K562 (cell line): ENCODE results near the gene MPDZ. TPM values are rescaled to one million over a fixed set of nuclear protein-coding genes. Genes with fewer than 3 reads are reported as not detected.

ENCODE experiments used
- ATAC-seq: fragments of 200-7000 bp; cut with Tn5 transposase; 3 replicates; pipeline ENCODE4 v1.9.1; 2020; ENCODE audit warnings: moderate library complexity
- BruUV-seq: library from RNA; stranded (reverse); fragments of 400-500 nt; replicated peaks from 2 replicates; lab custom pipeline; 2021; lab: Mats Ljungman, UMichigan
- CTCF ChIA-PET: fragments of 300-600 bp; formaldehyde crosslinking; extraction: SDS; loops from one replicate; lab custom pipeline; 2021; ENCODE audit warnings: low intra/inter-chr PET ratio; lab: Yijun Ruan, JAX
- POLR2A ChIA-PET: fragments of 300-600, 350-650 bp; sonication (Branson Sonifier 250); formaldehyde crosslinking; extraction: SDS; loops from one replicate; lab custom pipeline; 2021; ENCODE audit warnings: antibody characterized with exemption, inconsistent platforms; lab: Yijun Ruan, JAX
- DNase-seq, 4 experiments: peaks; one replicate each; pipeline versions ENCODE4 v3.0.0 to v3.0.0-alpha.2; 2011 to 2018; ENCODE audit warnings: low spot score in 3 of 4, mixed read lengths in 3 of 4; ENCODE audit errors: extremely low read depth in 1 of 4
- FAIRE-seq: peaks from 2 replicates; lab custom pipeline; 2011; peaks lifted over from hg19 to GRCh38; lab: Jason Lieb, UNC
- H2AFZ ChIP-seq: 2 replicates; pipeline ENCODE4 v1.6.0; 2011; ENCODE audit warnings: low read depth, low read length, control low read depth, inconsistent platforms
- H3K27ac ChIP-seq: fragments of 200-600 bp; 3 replicates; pipeline ENCODE4 v1.8.0; 2011; ENCODE audit warnings: low read depth, mild to moderate bottlenecking, control low read depth, inconsistent platforms, low read length, moderate library complexity, mixed read lengths; ENCODE audit errors: extremely low read depth
- H3K27me3 ChIP-seq, 2 experiments: fragments of 300-600 bp in 1 of 2; 2 replicates in 1 of 2; 3 replicates in 1 of 2; pipeline versions ENCODE4 v1.6.0 to v1.8.0; 2011; ENCODE audit warnings: inconsistent platforms in 2 of 2, low read length in 2 of 2, mild to moderate bottlenecking in 1 of 2, mixed read lengths in 1 of 2, moderate library complexity in 1 of 2; ENCODE audit not compliant: control insufficient read depth in 2 of 2, insufficient read depth in 2 of 2
- H3K36me3 ChIP-seq: fragments of 300-600 bp; 3 replicates; pipeline ENCODE4 v1.8.0; 2011; ENCODE audit warnings: mild to moderate bottlenecking, low read length, inconsistent platforms; ENCODE audit not compliant: control insufficient read depth, insufficient read depth
- H3K4me1 ChIP-seq, 2 experiments: fragments of 200-600 bp in 1 of 2; replicated peaks in 1 of 2; 2 replicates in 1 of 2; 3 replicates in 1 of 2; pipeline versions ENCODE4 v1.5.1 to v1.8.0; 2011; ENCODE audit warnings: inconsistent platforms in 2 of 2, low read length in 2 of 2, mild to moderate bottlenecking in 1 of 2, mixed read lengths in 1 of 2, moderate library complexity in 1 of 2; ENCODE audit not compliant: control insufficient read depth in 2 of 2, insufficient read depth in 2 of 2
- H3K4me2 ChIP-seq: 2 replicates; pipeline ENCODE4 v1.6.1; 2011; ENCODE audit warnings: low read length, control low read depth, inconsistent platforms, mixed read lengths; ENCODE audit not compliant: insufficient read depth
- H3K4me3 ChIP-seq: fragments of 200-600 bp; sonication (generic), shearing (Covaris generic); 2 replicates; pipeline ENCODE4 v1.5.1; 2016; ENCODE audit warnings: control low read depth, inconsistent platforms
- H3K79me2 ChIP-seq: fragments of 200-600 bp; 3 replicates; pipeline ENCODE4 v1.8.0; 2011; ENCODE audit warnings: low read length, inconsistent platforms; ENCODE audit not compliant: control insufficient read depth, insufficient read depth
- H3K9ac ChIP-seq, 2 experiments: 2 replicates each; pipeline versions ENCODE4 v1.6.0 to v1.6.1; 2011; ENCODE audit warnings: low read depth in 2 of 2, low read length in 2 of 2, control low read depth in 1 of 2, inconsistent platforms in 1 of 2, mild to moderate bottlenecking in 1 of 2, mixed read lengths in 1 of 2; ENCODE audit not compliant: insufficient read depth in 1 of 2
- H3K9me1 ChIP-seq: one replicate; pipeline ENCODE4 v1.6.0; 2011; ENCODE audit warnings: inconsistent platforms, mild to moderate bottlenecking, low read length, moderate library complexity; ENCODE audit not compliant: control insufficient read depth, insufficient read depth
- H3K9me3 ChIP-seq: replicated peaks from 2 replicates; pipeline ENCODE4 v1.5.1; 2011; ENCODE audit warnings: low read depth, low read length, inconsistent platforms; ENCODE audit not compliant: control insufficient read depth, insufficient read depth
- H4K20me1 ChIP-seq: replicated peaks from 2 replicates; pipeline ENCODE4 v1.6.1; 2011; ENCODE audit warnings: low read length, inconsistent platforms, mixed read lengths; ENCODE audit not compliant: control insufficient read depth, insufficient read depth
- C11orf30 ChIP-seq: fragments of 450-650 bp; IDR thresholded peaks from 2 replicates; pipeline ENCODE4 v1.6.1; 2016; ENCODE audit warnings: low read depth, mild to moderate bottlenecking
- CHCHD3 ChIP-seq: fragments of 250-450 bp; sonication (Bioruptor Pico); IDR thresholded peaks from 2 replicates; pipeline ENCODE4 v2.1.2; 2022; ENCODE audit warnings: mild to moderate bottlenecking
- KDM4B ChIP-seq, 2 experiments: fragments of 450-650 bp in 1 of 2; sonication (generic) in 1 of 2; IDR thresholded peaks; 2 replicates each; pipeline ENCODE4 v1.6.1; 2016 to 2017; ENCODE audit warnings: borderline replicate concordance in 2 of 2, antibody characterized with exemption in 1 of 2, low read depth in 1 of 2, mild to moderate bottlenecking in 1 of 2
- NCOA6 ChIP-seq: fragments of 450-650 bp; IDR thresholded peaks from 2 replicates; pipeline ENCODE4 v1.6.1; 2017; ENCODE audit warnings: mild to moderate bottlenecking
- POLR2B ChIP-seq: fragments of 450-650 bp; IDR thresholded peaks from 2 replicates; pipeline ENCODE4 v1.6.1; 2018; ENCODE audit warnings: low read depth; ENCODE audit not compliant: partially characterized antibody
- SMARCC2 ChIP-seq: fragments of 450-650 bp; IDR thresholded peaks from 2 replicates; pipeline ENCODE4 v1.6.1; 2017; ENCODE audit warnings: antibody characterized with exemption, moderate library complexity, mild to moderate bottlenecking, low read depth
- WGBS: fragments of 100-300 bp; shearing (Covaris generic); methylation state at CpG from one replicate; pipeline ENCODE4 v1.1.6; 2016; ENCODE audit warnings: low coverage, mixed read lengths; ENCODE audit not compliant: insufficient coverage; ENCODE audit errors: missing lambda C conversion rate; 5-methylcytosine and 5-hydroxymethylcytosine counted together
- in situ Hi-C: fragments of 300-500 bp; cut with MboI; formaldehyde crosslinking; loops from 4 replicates; pipeline ENCODE4 v1.15.0; 2018; ENCODE audit warnings: inconsistent platforms, mixed read lengths
- intact Hi-C: fragments of 100-400 bp; cut with micrococcal nuclease; formaldehyde crosslinking; loops from 2 replicates; pipeline ENCODE4 v1.14.2; 2022
- polyA plus RNA-seq, 8 experiments: library from polyadenylated mRNA; depleted of rRNA in 4 of 8; stranded (reverse) in 5 of 8; unstranded in 3 of 8; fragments of >200 nt; fragmentation: Nextera tagmentation in 2 of 8; fragmentation: Illumina TruSeq in 1 of 8; extraction: Ambion mirVana in 2 of 8; extraction: Trizol in 1 of 8; gene quantifications; 2 replicates each; pipeline versions ENCODE4 v1.2.1 to v1.2.3, GENCODE V29; 2011 to 2014; ENCODE audit warnings: inconsistent platforms in 1 of 8, missing spikeins in 1 of 8
- total RNA-seq, 7 experiments: library from RNA; depleted of rRNA in 6 of 7; stranded (reverse); fragments of >200 nt in 6 of 7; fragmentation: Illumina TruSeq in 2 of 7; extraction: Trizol in 2 of 7; gene quantifications; 2 replicates each; pipeline versions ENCODE4 v1.2.1 to v1.2.3, GENCODE V29; 2011 to 2021; ENCODE audit warnings: low replicate concordance in 1 of 7
- TF ChIP-seq, protein P1 (sequence below): fragments of 450-650 bp; IDR thresholded peaks from 2 replicates; pipeline ENCODE4 v1.6.1; 2016; ENCODE audit warnings: mild to moderate bottlenecking, moderate library complexity
- TF ChIP-seq, protein P2 (sequence below): fragments of 250-450 bp; sonication (Bioruptor Pico); IDR thresholded peaks from 2 replicates; pipeline ENCODE4 v1.4.0; 2020; ENCODE audit warnings: mild to moderate bottlenecking, moderate library complexity, borderline replicate concordance

The MPDZ gene
- total and polyA plus RNA-seq, 9 of the 15 experiments (the other 6 are each of a cell fraction or from before 2014, with no cell fraction given), result 3.9 to 13.2 (median 5.7) TPM

DNA sequence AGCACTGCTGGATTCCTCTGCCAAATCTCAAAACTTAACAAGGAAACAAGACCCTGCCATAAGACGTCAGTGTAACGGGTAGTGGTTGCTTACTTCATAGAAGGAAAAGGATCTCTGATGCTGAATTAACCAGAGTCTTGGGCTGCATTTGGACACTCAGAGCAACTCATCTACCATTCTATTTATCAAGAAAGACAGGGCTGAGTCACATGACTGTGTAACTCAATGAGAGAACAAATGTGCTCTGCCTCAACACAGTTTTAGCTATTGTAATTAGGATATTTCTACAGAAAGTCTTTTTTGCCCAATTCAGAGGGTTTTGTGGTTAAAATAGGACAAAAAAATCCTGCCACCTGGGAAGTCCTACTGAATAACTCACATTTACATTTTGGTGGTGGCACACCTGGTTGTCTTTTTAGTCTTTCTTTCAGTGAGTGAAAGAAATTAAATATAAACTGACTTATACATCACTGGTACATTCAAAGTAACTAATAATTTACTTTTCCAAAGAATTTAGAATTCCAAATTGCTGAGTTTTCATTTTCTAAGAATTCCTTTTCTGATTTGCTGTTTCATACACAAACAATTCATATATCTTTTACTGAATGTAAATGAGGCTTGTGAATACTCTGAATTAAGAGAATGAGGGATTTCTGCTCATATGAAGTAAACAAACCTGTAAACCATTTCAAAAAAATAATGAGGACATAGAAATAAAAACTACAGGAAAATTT, 104.4 kb downstream of the MPDZ start:
- intact Hi-C loops (no loop called here), in situ Hi-C loops (no loop called here)
- POLR2A ChIA-PET, result no interaction called here
- H3K4me1 ChIP-seq, result no peaks in the 10 kb centered on the region
- no TSS peak for BruUV-seq
- WGBS, result 86% methylated on average over 2 of the region's 2 CpGs
- no peak overlapping the region for H3K9ac ChIP-seq
- H3K9me3 ChIP-seq, result no peaks in the 10 kb centered on the region
- H3K27ac ChIP-seq, result no peak overlapping the region
- no peaks in the 10 kb centered on the region for H3K36me3 ChIP-seq
- FAIRE-seq (no peak), DNase-seq (no peak), ATAC-seq (no peak)
- CTCF ChIA-PET, result no interaction called here
- H3K9me1 ChIP-seq, result no peaks in the 10 kb centered on the region
- H3K27me3 ChIP-seq, result no peaks in the 10 kb centered on the region
- no peaks in the 10 kb centered on the region for H3K79me2 ChIP-seq
- H3K4me3 ChIP-seq, result no peak overlapping the region
- H4K20me1 ChIP-seq, result no peaks in the 10 kb centered on the region
- no peak overlapping the region for H2AFZ ChIP-seq
- no peak overlapping the region for H3K4me2 ChIP-seq
- TF ChIP-seq SMARCC2, result no peak
- TF ChIP-seq, protein P1, sequence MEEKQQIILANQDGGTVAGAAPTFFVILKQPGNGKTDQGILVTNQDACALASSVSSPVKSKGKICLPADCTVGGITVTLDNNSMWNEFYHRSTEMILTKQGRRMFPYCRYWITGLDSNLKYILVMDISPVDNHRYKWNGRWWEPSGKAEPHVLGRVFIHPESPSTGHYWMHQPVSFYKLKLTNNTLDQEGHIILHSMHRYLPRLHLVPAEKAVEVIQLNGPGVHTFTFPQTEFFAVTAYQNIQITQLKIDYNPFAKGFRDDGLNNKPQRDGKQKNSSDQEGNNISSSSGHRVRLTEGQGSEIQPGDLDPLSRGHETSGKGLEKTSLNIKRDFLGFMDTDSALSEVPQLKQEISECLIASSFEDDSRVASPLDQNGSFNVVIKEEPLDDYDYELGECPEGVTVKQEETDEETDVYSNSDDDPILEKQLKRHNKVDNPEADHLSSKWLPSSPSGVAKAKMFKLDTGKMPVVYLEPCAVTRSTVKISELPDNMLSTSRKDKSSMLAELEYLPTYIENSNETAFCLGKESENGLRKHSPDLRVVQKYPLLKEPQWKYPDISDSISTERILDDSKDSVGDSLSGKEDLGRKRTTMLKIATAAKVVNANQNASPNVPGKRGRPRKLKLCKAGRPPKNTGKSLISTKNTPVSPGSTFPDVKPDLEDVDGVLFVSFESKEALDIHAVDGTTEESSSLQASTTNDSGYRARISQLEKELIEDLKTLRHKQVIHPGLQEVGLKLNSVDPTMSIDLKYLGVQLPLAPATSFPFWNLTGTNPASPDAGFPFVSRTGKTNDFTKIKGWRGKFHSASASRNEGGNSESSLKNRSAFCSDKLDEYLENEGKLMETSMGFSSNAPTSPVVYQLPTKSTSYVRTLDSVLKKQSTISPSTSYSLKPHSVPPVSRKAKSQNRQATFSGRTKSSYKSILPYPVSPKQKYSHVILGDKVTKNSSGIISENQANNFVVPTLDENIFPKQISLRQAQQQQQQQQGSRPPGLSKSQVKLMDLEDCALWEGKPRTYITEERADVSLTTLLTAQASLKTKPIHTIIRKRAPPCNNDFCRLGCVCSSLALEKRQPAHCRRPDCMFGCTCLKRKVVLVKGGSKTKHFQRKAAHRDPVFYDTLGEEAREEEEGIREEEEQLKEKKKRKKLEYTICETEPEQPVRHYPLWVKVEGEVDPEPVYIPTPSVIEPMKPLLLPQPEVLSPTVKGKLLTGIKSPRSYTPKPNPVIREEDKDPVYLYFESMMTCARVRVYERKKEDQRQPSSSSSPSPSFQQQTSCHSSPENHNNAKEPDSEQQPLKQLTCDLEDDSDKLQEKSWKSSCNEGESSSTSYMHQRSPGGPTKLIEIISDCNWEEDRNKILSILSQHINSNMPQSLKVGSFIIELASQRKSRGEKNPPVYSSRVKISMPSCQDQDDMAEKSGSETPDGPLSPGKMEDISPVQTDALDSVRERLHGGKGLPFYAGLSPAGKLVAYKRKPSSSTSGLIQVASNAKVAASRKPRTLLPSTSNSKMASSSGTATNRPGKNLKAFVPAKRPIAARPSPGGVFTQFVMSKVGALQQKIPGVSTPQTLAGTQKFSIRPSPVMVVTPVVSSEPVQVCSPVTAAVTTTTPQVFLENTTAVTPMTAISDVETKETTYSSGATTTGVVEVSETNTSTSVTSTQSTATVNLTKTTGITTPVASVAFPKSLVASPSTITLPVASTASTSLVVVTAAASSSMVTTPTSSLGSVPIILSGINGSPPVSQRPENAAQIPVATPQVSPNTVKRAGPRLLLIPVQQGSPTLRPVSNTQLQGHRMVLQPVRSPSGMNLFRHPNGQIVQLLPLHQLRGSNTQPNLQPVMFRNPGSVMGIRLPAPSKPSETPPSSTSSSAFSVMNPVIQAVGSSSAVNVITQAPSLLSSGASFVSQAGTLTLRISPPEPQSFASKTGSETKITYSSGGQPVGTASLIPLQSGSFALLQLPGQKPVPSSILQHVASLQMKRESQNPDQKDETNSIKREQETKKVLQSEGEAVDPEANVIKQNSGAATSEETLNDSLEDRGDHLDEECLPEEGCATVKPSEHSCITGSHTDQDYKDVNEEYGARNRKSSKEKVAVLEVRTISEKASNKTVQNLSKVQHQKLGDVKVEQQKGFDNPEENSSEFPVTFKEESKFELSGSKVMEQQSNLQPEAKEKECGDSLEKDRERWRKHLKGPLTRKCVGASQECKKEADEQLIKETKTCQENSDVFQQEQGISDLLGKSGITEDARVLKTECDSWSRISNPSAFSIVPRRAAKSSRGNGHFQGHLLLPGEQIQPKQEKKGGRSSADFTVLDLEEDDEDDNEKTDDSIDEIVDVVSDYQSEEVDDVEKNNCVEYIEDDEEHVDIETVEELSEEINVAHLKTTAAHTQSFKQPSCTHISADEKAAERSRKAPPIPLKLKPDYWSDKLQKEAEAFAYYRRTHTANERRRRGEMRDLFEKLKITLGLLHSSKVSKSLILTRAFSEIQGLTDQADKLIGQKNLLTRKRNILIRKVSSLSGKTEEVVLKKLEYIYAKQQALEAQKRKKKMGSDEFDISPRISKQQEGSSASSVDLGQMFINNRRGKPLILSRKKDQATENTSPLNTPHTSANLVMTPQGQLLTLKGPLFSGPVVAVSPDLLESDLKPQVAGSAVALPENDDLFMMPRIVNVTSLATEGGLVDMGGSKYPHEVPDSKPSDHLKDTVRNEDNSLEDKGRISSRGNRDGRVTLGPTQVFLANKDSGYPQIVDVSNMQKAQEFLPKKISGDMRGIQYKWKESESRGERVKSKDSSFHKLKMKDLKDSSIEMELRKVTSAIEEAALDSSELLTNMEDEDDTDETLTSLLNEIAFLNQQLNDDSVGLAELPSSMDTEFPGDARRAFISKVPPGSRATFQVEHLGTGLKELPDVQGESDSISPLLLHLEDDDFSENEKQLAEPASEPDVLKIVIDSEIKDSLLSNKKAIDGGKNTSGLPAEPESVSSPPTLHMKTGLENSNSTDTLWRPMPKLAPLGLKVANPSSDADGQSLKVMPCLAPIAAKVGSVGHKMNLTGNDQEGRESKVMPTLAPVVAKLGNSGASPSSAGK, result no peak
- TF ChIP-seq CHCHD3 (CRISPR knock-in tag), result no peak
- TF ChIP-seq C11orf30, result 0 out of 2 replicates have a peak, but pooled peaks have one; percentile 21
- TF ChIP-seq POLR2B, result no peak
- TF ChIP-seq NCOA6, result no peak
- no peak for TF ChIP-seq KDM4B (IDR thresholded peaks at IDR 0.05; ENCODE audit: borderline replicate concordance in 2 of 2, low read depth in 1 of 2)
- TF ChIP-seq, protein P2, sequence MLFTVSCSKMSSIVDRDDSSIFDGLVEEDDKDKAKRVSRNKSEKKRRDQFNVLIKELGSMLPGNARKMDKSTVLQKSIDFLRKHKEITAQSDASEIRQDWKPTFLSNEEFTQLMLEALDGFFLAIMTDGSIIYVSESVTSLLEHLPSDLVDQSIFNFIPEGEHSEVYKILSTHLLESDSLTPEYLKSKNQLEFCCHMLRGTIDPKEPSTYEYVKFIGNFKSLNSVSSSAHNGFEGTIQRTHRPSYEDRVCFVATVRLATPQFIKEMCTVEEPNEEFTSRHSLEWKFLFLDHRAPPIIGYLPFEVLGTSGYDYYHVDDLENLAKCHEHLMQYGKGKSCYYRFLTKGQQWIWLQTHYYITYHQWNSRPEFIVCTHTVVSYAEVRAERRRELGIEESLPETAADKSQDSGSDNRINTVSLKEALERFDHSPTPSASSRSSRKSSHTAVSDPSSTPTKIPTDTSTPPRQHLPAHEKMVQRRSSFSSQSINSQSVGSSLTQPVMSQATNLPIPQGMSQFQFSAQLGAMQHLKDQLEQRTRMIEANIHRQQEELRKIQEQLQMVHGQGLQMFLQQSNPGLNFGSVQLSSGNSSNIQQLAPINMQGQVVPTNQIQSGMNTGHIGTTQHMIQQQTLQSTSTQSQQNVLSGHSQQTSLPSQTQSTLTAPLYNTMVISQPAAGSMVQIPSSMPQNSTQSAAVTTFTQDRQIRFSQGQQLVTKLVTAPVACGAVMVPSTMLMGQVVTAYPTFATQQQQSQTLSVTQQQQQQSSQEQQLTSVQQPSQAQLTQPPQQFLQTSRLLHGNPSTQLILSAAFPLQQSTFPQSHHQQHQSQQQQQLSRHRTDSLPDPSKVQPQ (CRISPR knock-in tag), result no peak
